Measurements from ENCODE around the gene P2RY11.

- no peak for TF ChIP-seq CTCF (IDR thresholded peaks at IDR 0.05; ENCODE audit: insufficient read depth, low read length, poor library complexity, severe bottlenecking)
- TF ChIP-seq EZH2phosphoT487 (conservative IDR thresholded peaks at IDR 0.05; ENCODE audit: low read length), result no peak
Measured at GRCh38 chr19:10126213-10126639, 14.7 kb downstream of the P2RY11 start.
